Spleen (tissue), 11 donors: Measurements from ENCODE around the gene MISP. TPM values are rescaled to one million over a fixed set of nuclear protein-coding genes. Genes with fewer than 3 reads are reported as not detected.

Experiments used
- DNase-seq: peaks from one replicate; pipeline ENCODE4 v3.0.0-alpha.2; 2020
- H3K27ac ChIP-seq, 8 donors: fragments of 200-600 bp; sonication (generic) in 7 of 8; 1 replicate in 4 of 8; 2 replicates in 4 of 8; pipeline versions ENCODE4 v1.5.0 to v1.8.0; 2016 to 2021; ENCODE audit warnings: inconsistent platforms in 4 of 8, mild to moderate bottlenecking in 4 of 8, moderate library complexity in 1 of 8
- H3K27me3 ChIP-seq, 7 donors: fragments of 200-600 bp; sonication (generic) in 6 of 7; replicated peaks in 1 of 7; 1 replicate in 4 of 7; 2 replicates in 3 of 7; pipeline versions ENCODE4 v1.5.0 to v1.8.0; 2016 to 2021; ENCODE audit warnings: inconsistent platforms in 3 of 7, mild to moderate bottlenecking in 1 of 7
- H3K36me3 ChIP-seq, 6 donors: fragments of 200-600 bp; sonication (generic) in 5 of 6; 1 replicate in 4 of 6; 2 replicates in 2 of 6; pipeline versions ENCODE4 v1.5.0 to v1.8.0; 2016 to 2021; ENCODE audit warnings: inconsistent platforms in 2 of 6
- H3K4me1 ChIP-seq, 6 donors: fragments of 200-600 bp; sonication (generic) in 5 of 6; 1 replicate in 3 of 6; 2 replicates in 3 of 6; pipeline versions ENCODE4 v1.5.0 to v1.8.0; 2016 to 2021; ENCODE audit warnings: inconsistent platforms in 3 of 6
- H3K4me3 ChIP-seq, 8 donors: fragments of 200-600 bp; sonication (generic) in 7 of 8; 1 replicate in 4 of 8; 2 replicates in 4 of 8; pipeline versions ENCODE4 v1.5.0 to v1.8.0; 2016 to 2021; ENCODE audit warnings: inconsistent platforms in 4 of 8, mild to moderate bottlenecking in 4 of 8, moderate library complexity in 2 of 8
- H3K9me3 ChIP-seq, 8 donors: fragments of 200-600 bp; sonication (generic) in 7 of 8; 1 replicate in 4 of 8; 2 replicates in 4 of 8; pipeline versions ENCODE4 v1.5.0 to v1.8.0; 2016 to 2021; ENCODE audit warnings: inconsistent platforms in 4 of 8
- POLR2A ChIP-seq, 3 donors: fragments of 450-650 bp; IDR thresholded peaks; one replicate each; pipeline ENCODE4 v1.5.1; 2017; ENCODE audit warnings: antibody characterized with exemption in 3 of 3, mild to moderate bottlenecking in 1 of 3
- POLR2AphosphoS5 ChIP-seq, 3 donors: sonication (generic); formaldehyde crosslinking; IDR thresholded peaks; one replicate each; pipeline ENCODE4 v1.5.1; 2017; ENCODE audit warnings: antibody characterized with exemption in 3 of 3
- WGBS, 5 donors: extraction: QIAGEN DNeasy Blood & Tissue Kit in 3 of 5; methylation state at CpG; one replicate each; pipeline versions ENCODE4 v1.1.5 to v1.1.7; 2013 to 2018; 5-methylcytosine and 5-hydroxymethylcytosine counted together
- intact Hi-C: fragments of 100-400 bp; cut with DNase I; formaldehyde crosslinking; loops from one replicate; pipeline ENCODE4 v1.15.0; 2023; ENCODE audit warnings: low total_unique reads
- polyA plus RNA-seq, 3 donors: library from polyadenylated mRNA; stranded (reverse); fragments of 200-250 nt; gene quantifications; one replicate each; pipeline ENCODE4 v1.2.1, GENCODE V29; 2013
- total RNA-seq, 7 donors: library from RNA; depleted of rRNA in 3 of 7; stranded (reverse); fragments of >200 nt in 3 of 7; fragmentation: NEBNext Ultra II Directional in 4 of 7; extraction: Animal tissue kit (Norgen Biotek cat#: 25700) in 4 of 7; gene quantifications; one replicate each; pipeline versions ENCODE4 v1.1.0 to v1.2.1, GENCODE V29; 2016 to 2021
- TF ChIP-seq, protein P1 (sequence below), 11 experiments: fragments of 200-600 bp in 7 of 11; fragments of 450-650 bp in 4 of 11; sonication (generic) in 4 of 11; IDR thresholded peaks in 8 of 11; conservative IDR thresholded peaks in 3 of 11; 1 replicate in 7 of 11; 2 replicates in 4 of 11; pipeline versions ENCODE4 v1.4.0 to v1.8.0; 2016 to 2021; ENCODE audit warnings: antibody characterized with exemption in 11 of 11, inconsistent platforms in 4 of 11, mild to moderate bottlenecking in 1 of 11
- donor health status: healthy with polysubstance abuse.
- donor health status: DM: no; HTN: no; CAD: no; lungs with moderate emphysema.
- donor health status: DM: no; HTN: no; CAD: no.
- donor health status: Bipolar disorder and iron deficiency.
- donor health status: healthy.
- donor health status: DM: no; HTN: no; CAD: no.
- donor health status: DM: yes; HTN: yes; CAD: no.

Gene MISP
- total and polyA plus RNA-seq, 10 donors, result 0.13 TPM; not detected in 9

DNA sequence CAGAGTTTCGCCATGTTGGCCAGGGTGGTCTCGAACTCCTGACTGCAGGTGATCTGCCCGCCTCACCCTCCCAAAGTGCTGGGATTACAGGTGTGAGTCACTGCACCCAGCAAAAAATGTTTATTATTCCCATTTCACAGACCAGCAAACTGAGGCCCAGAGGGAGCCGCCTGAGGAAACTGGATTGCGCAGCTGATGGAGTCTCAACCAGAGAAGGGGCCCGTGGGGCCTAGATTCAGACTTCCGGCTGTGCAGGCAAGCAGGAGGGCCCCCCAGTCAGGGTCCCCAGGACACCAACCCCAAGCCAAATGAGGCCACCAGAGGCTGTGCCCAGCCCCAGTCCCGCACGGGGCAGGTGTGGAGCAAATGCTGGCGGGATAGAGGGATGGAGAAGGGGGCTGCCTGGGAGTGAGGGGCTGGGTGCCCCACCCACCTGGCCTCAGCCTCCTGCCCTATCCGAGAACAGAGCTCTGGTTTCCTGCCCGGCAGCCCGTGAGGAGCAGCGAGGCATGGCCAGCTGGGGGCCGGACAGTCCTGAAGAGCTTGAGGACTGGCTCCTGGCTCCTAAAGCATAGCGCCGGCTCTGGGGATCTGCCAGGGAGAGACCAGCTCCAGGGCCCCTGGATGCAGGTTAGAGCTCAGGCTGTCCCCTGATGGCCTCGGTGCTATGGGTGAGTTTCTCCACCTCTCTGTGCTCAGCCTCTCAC lies 22.0 kb downstream of the MISP start:
- no peak for DNase-seq
- H3K4me1 ChIP-seq, result peaks cover 0 to 14% (median 11%) of the 10 kb centered on the region in 6 donors
- intact Hi-C loops, result loop anchor here (10.0 kb wide), 1 partner anchor 82 kb away; the partner anchor contains the start of genes CFD and ELANE
- no peak for TF ChIP-seq POLR2A (IDR thresholded peaks at IDR 0.05)
- no peak for TF ChIP-seq POLR2AphosphoS5 (IDR thresholded peaks at IDR 0.05)
- H3K4me3 ChIP-seq, result no peak overlapping the region
- no peaks in the 10 kb centered on the region for H3K36me3 ChIP-seq
- H3K27me3 ChIP-seq, result peaks cover 0 to 12% (median 0%) of the 10 kb centered on the region in 7 donors
- WGBS, 5 donors, result 71 to 83% (median 82%) methylated on average over 16 to 18 of the region's 18 CpGs
- H3K27ac ChIP-seq, result no peak overlapping the region
- H3K9me3 ChIP-seq, result no peaks in the 10 kb centered on the region

DNA sequence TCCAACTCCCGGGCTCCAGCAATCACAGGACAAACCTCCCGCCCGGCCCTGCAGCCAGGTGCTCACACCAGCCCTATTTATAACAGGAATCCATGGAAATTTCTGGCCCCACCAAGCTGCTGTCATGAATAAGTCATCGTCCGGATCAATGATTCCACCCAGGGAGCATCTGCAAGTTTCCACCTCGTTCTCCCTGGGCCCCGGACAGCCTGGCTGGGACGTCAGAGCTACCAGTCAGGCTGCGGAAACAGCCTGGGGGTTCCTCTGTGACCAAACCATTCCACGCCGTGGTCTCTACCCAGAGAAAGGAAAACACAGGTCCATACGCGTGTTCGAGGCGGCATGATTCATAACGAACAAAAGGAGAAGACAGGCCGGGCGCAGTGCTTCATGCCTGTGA lies 25.6 kb downstream of the MISP start:
- TF ChIP-seq POLR2A (IDR thresholded peaks at IDR 0.05) (no peak), POLR2AphosphoS5 (IDR thresholded peaks at IDR 0.05) (no peak)
- TF ChIP-seq, protein P1, sequence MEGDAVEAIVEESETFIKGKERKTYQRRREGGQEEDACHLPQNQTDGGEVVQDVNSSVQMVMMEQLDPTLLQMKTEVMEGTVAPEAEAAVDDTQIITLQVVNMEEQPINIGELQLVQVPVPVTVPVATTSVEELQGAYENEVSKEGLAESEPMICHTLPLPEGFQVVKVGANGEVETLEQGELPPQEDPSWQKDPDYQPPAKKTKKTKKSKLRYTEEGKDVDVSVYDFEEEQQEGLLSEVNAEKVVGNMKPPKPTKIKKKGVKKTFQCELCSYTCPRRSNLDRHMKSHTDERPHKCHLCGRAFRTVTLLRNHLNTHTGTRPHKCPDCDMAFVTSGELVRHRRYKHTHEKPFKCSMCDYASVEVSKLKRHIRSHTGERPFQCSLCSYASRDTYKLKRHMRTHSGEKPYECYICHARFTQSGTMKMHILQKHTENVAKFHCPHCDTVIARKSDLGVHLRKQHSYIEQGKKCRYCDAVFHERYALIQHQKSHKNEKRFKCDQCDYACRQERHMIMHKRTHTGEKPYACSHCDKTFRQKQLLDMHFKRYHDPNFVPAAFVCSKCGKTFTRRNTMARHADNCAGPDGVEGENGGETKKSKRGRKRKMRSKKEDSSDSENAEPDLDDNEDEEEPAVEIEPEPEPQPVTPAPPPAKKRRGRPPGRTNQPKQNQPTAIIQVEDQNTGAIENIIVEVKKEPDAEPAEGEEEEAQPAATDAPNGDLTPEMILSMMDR (IDR thresholded peaks at IDR 0.05 in 8 of 11, conservative IDR thresholded peaks at IDR 0.05 in 3 of 11), result no peak
- H3K27ac ChIP-seq, result no peak overlapping the region

DNA sequence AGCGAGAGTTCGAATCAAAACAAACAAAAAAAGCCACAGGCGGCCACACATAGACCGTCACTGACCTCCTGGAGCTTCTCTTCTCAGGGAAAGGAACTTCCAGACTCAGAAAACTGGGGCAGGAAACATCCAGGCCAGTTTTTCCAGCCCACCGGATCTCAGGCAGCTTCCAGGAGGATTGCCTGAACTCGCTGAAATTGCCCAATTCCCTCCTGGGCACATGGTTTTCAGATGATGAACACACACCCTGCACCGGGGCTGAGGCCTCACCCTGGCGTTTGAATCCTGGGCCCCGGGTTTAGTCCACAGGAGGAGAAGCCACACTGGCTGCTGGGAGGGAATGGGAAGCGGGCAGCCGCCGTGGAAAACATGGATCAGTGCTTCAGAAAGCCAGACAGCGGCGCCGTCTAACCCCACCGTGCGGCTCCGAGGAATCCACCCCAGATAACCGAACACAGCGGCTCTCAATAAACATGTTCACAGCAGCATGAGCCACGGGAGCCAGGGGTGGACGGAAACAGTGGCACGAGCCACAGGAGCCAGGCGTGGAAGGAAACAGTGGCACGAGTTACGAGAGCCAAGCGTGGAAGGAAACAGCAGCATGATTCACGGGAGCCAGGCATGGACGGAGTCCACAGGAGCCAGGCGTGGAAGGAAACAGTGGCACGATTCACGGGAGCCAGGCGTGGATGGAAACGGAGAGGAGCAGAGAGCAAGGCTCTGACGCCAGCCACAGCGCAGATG lies 28.2 kb downstream of the MISP start:
- peaks cover 0 to 30% (median 18%) of the 10 kb centered on the region in 6 donors for H3K4me1 ChIP-seq
- no peaks in the 10 kb centered on the region for H3K36me3 ChIP-seq
- intact Hi-C loops, result loop anchor here (10.0 kb wide), 1 partner anchor 76 kb away; the partner anchor contains the start of genes CFD and ELANE
- no peak for DNase-seq
- WGBS, 5 donors, result 64 to 72% (median 67%) methylated on average over 36 of the region's 36 CpGs
- H3K9me3 ChIP-seq, result no peaks in the 10 kb centered on the region
- peaks cover 0 to 8% (median 0%) of the 10 kb centered on the region in 7 donors for H3K27me3 ChIP-seq
- H3K4me3 ChIP-seq, result no peak overlapping the region
- TF ChIP-seq POLR2AphosphoS5 (IDR thresholded peaks at IDR 0.05), result peak in 2 of 3 donors; percentile 11 to 25
- TF ChIP-seq, protein P1 (IDR thresholded peaks at IDR 0.05 in 8 of 11, conservative IDR thresholded peaks at IDR 0.05 in 3 of 11), result no peak
- peak overlapping the region in 4 of 8 donors; percentile 10 to 50 (median 28) for H3K27ac ChIP-seq

More for the DNA sequence above, 25.6 kb downstream of the MISP start:
- WGBS, 5 donors, result 90 to 94% (median 92%) methylated on average over 15 to 18 of the region's 18 CpGs
- Histone ChIP-seq H3K9me3 (no peaks in the 10 kb centered on the region), H3K36me3 (no peaks in the 10 kb centered on the region), H3K4me3 (no peak overlapping the region), H3K4me1 (peaks cover 0 to 9% (median 0%) of the 10 kb centered on the region in 6 donors), H3K27me3 (peaks cover 0 to 4% (median 0%) of the 10 kb centered on the region in 7 donors)
- intact Hi-C loops, result loop anchor here (10.0 kb wide), 1 partner anchor 78 kb away; the partner anchor contains the start of genes CFD and ELANE
- DNase-seq, result no peak

DNA sequence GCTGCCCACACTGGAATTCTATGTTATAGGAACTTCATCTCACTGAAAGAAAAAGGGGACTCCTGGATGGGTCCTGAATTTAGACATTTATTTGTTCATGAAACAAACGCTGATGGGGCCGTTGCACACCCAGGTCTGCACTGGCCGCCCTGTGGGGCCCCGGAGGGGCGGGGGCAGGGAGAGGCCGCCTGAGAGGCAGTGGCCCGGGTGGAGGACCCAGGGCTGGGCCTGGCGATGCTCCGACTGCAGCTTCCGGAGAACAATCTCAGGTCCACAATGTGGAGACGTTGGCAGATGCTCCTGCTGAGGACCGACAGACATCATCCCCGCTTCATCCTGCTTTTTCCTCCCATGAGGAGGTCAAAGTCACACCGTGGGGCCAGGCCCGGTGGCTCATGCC lies 30.0 kb downstream of the MISP start:
- Histone ChIP-seq H3K4me3 (no peak overlapping the region), H3K36me3 (no peaks in the 10 kb centered on the region), H3K27ac (no peak overlapping the region), H3K4me1 (peaks cover 0 to 34% (median 18%) of the 10 kb centered on the region in 6 donors), H3K9me3 (no peaks in the 10 kb centered on the region), H3K27me3 (peaks cover 0 to 8% (median 0%) of the 10 kb centered on the region in 7 donors)
- WGBS, 5 donors, result 84 to 95% (median 91%) methylated on average over 10 to 15 of the region's 15 CpGs
- no peak for TF ChIP-seq POLR2AphosphoS5 (IDR thresholded peaks at IDR 0.05)
- TF ChIP-seq, protein P1 (IDR thresholded peaks at IDR 0.05 in 8 of 11, conservative IDR thresholded peaks at IDR 0.05 in 3 of 11), result no peak
- no peak for TF ChIP-seq POLR2A (IDR thresholded peaks at IDR 0.05)
- no peak for DNase-seq
- intact Hi-C loops, result loop anchor here (10.0 kb wide), 2 partner anchors 144 to 204 kb away; partner anchors contain the start of genes ARID3A and WDR18
